HG03571 (cell line): ENCODE results near the gene TYMS.
"Not testable (repeated sequence)": the region's sequence is repeated elsewhere in the genome, so short reads cannot be mapped to it uniquely, and the experiment has no call there.

Experiments used
- ATAC-seq: cut with Tn5 transposase; IDR thresholded peaks from one replicate; pipeline ENCODE4 v1.9.1; 2021; ENCODE audit not compliant: unreplicated experiment

TYMS gene

DNA sequence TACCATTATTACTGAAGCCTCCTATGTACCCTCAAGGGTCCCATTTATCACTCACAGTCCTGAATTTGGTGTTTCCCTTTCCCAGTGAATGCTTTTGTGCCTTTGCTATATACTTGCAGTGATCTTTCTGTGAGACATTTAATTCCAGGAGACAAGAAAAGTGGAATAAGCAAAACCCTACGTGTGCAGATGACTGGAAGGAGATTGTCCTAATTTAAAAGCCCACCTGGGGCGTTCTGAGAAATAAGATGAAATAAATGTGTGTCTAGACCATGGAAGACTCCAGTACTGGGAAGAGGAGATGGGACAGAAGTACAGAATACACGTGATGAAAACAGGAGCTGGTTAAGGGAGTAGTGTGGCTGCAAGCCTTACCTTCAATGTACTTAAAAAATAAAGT is 19.3 kb downstream of the TYMS start:
- no peak for ATAC-seq

- ATAC-seq = no peak
Measured at GRCh38 chr18:677145-677544, 19.7 kb downstream of the TYMS start.

- ATAC-seq = no peak
Measured at GRCh38 chr18:677951-678381, 20.5 kb downstream of the TYMS start.

DNA sequence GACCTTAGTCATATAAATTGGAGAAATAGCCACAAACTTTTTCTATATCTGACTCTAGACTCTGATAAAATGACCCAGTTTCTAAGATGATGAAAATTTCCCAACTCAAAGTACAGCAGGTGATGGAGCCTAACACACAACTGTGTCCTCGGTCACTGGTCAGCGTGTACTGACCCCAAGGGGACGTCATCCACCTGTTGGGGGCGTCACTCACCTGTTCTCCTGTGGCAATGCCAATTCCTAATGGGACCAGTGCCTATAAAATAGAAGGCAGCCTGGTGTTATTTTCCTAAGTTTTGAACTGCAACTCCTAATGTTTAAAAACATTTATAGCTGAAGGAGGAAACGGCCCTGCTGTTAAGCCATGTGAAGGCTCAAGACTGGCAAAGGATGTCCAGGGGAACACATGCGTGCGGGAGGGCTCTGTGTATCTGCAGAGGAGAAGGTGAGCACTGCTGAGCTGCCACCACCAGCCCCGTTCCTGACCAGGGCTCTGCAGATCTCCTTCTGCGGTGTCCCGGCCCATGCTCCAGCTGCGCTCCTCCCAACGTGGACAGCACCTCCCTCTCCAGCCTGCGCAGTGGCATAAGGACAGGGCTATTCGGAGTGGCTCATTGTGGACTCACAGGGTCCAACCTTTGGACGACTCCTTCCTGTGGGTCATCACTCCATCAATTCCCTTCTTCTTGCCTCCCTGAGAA is 21.2 kb downstream of the TYMS start:
- no peak for ATAC-seq

DNA sequence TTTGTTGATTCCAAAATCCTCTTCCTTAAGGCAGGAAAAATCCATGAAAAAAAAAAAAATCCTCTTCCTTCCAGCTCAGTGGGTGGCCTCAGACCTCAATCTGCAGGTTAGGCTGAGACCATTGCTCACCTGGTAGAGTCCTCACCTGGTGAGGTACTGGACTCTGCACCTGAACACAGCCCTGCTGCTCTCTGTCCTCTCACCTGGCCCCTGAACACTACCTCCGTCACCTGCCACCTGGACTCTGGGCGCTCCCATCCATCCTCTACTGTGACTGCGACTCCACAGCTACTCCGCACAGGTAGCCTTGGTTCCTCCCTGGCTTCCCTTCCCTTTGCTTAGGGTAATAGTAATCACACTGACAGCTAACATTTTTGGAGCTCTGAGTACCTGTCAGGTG is 22.1 kb downstream of the TYMS start:
- ATAC-seq = no peak

GRCh38 chr18:680392-680791 is 22.9 kb downstream of the TYMS start:
- no peak for ATAC-seq

DNA sequence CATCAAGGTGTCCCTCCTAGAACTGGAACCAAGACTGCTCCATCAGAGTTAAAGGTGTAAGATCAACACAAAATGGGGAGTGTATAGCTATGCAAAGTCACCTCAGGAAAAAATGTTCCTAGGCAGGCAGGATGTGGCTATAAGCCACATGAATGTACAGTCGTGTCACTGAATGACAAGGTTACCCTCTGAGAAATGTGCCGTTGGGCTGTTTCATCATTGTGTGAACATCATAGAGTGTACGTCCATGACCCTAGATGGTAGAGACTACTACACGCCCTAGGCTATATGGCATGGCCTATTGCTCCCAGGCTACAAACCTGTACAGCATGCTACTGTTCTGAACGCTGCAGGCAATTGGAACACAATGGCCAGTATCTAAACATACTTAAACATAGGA is 24.5 kb downstream of the TYMS start:
- no peak for ATAC-seq

- not testable (repeated sequence) for ATAC-seq
Measured at GRCh38 chr18:682416-682815, 25.0 kb downstream of the TYMS start.

- ATAC-seq = no peak
Measured at GRCh38 chr18:682833-683232, 25.4 kb downstream of the TYMS start.

DNA sequence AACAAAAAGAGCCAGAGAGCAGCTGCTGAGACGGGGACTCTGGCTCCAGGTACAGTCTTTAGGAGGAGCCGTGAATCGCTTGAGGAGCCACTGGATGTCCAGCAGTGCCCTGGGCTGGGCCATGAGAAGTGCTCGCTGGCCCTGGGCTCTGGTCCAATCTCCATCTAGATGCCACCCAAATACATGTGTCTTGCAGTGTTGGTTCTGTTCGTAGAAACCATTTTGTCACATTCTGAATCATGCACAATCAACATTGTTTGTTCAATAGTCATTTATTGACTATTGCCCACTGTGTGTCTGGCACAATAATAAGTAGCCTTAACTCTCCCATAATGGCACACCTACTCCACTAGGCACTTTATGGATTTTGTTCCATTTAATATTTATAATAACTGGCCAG is 26.1 kb downstream of the TYMS start:
- ATAC-seq = no peak

DNA sequence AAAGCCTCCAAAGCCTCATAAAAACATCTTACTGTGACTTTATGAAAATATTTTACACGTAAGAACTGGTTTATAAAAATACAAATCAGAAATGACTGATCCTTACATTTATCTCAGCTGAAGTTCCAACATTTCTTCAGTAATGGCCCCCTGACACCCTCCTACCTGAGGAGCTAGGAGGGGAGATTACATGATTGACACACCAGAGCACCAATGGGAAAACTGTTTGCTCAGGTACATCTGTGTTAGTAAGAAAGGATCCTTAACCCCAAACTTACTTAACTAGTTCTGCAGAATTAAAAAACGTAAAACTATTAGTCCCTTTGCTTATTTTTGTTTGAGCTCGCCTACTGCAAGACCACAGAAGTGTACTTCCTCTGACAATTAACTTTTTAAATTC is 28.0 kb downstream of the TYMS start:
- no peak for ATAC-seq

DNA sequence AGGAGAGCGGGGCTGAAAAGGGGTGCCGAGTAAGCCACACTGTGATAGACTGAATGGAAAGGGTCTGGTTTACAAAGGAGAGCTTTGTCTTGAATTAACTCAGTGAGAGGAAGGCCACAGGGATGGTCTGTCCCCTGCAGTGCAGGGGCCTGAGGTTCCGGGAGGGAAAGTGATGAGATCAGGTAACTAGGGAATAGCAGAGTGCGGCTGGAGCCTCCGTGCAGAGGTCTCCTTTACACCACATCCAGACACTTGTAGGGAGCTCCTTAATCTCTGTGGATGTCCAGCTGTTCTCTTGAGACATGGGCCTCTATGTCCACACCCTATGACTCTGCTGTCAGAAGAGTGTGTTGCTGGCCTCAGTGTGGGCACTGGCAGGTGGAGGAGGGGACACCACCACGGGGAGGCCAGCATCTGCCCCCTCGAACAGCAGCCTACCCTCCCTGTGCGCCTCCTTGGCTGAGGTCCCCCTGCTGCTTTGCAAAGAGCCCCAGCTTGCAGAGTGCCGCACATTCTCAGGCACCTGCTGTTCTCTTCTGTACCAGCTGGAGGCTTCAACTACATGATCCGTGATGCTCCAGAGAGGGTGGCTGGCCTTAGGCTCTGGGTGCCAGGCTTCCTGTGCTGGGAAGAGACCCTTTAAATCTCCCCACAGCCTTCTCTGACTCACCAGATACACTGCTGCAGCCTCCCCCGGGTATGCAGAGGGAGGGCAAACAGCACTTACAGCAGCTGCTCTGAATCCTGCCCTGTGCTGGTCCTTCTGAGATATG is 29.1 kb downstream of the TYMS start:
- ATAC-seq = no peak

GRCh38 chr18:688323-688722 is 30.9 kb downstream of the TYMS start:
- ATAC-seq = no peak

DNA sequence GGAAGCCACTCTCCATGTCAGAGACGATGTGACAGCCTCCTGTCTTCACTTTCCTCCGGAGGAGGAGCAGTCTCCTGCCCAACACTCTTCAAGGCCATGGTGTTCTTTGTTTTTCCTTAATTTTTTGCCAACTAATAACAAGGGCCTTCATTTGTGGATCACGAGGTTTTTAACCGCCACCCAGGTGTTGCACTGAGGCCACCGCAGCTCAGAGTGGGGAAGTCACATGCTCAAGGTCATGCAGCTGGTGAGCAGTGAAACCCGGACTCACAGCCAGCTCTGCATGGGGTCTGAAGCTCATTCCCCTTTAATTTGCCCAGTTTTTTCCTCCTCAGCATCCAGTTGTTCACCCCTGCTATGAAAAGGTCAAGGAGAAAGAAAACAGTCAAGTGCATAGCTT is 35.4 kb downstream of the TYMS start:
- no peak for ATAC-seq

GRCh38 chr18:693466-694187 is 36.2 kb downstream of the TYMS start:
- no peak for ATAC-seq

DNA sequence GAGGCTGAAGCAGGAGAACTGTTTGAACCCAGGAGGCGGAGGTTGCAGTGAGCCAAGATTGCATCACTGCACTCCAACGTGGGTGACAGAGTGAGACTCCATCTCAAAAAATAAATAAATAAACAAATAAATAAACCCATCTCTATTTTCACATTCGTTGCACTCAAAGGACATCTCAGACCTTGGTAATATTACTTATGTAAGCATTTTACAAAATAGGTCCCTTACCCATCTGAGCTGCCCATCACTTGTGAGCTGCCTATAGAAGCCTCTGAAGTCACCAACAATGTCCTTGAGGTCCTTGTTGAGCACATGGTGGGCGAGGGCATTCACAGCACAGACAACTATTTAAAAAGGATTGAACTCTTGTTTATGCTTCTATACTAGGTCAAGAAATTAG is 39.6 kb downstream of the TYMS start:
- no peak for ATAC-seq

DNA sequence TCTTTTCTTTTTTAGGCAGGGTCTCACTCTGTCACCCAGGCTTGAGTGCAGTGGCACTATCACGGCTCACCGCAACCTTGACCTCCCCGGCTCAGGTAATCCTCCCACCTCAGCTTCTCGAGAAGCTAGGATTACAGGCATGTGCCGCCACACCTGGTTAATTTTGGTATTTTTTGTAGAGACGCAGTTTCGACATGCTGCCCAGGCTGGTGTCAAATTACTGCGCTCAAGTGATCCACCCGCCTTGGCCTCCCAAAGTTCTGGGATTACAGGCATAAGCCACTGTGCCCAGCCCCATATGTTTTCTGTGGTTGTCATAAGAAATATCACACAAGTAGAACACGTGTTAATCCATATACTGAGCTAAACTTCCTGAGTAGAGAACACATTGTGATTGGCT is 40.3 kb downstream of the TYMS start:
- ATAC-seq = no peak

- ATAC-seq = no peak
Measured at GRCh38 chr18:703213-703967, 45.9 kb downstream of the TYMS start.

DNA sequence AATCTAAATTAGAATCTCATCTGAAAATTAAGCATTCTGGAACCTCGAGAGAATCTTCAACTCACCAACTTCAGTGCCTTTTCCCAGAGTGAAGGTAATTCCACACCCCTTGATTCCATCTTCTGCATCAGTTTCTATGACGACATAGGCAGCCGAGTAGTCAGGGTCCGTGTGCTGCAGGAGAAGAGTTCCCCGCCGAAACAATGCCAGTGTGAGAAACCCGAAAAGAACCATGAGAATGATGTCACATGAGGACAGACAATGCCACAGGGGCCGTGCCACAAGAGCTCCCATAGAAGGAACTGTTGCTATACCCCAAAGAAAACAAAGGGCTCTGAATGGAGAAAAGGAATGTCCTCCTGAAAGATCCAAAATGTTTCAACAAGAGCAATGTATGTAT is 49.0 kb downstream of the TYMS start:
- ATAC-seq = no peak

DNA sequence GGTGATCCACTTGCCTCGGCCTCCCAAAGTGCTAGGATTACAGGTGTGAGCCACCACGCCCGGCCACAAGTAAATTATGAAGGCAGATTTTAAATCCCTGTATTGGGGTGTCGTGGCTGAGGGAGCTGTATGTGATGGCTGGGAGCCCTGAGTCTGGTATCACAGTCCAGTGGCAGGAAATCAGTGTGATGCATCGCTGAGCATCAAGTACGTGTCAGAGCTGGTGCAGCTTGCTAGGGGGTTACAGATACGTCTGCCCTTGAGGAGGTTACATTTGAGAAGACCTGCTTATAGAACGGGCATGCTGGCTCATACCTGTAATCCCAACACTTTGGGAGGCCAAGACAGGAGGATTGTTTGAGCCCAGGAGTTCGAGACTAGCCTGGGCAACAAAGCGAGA is 50.6 kb downstream of the TYMS start:
- no peak for ATAC-seq

- no peak for ATAC-seq
Measured at GRCh38 chr18:709771-710170, 52.3 kb downstream of the TYMS start.
